Mesendoderm (in vitro differentiated cells): ENCODE results near the gene RHOD.
A peak's percentile ranks its signal among the peaks of the same experiment; 100 is the strongest.

Experiments
- DNase-seq: peaks from one replicate; pipeline ENCODE4 v3.0.0; 2013
- H2AK5ac ChIP-seq: 2 replicates; pipeline ENCODE4 v1.6.1; 2013; ENCODE audit warnings: low read length, inconsistent platforms
- H2BK120ac ChIP-seq: 2 replicates; pipeline ENCODE4 v1.6.1; 2013; ENCODE audit warnings: low read depth, mild to moderate bottlenecking, low read length, moderate library complexity, mixed read lengths
- H2BK15ac ChIP-seq: replicated peaks from 2 replicates; pipeline ENCODE4 v1.6.1; 2013; ENCODE audit warnings: low read depth, mild to moderate bottlenecking, moderate library complexity
- H2BK5ac ChIP-seq: 2 replicates; pipeline ENCODE4 v1.6.1; 2013; ENCODE audit warnings: low read length, inconsistent platforms
- H3K18ac ChIP-seq: 2 replicates; pipeline ENCODE4 v1.6.1; 2013; ENCODE audit warnings: mild to moderate bottlenecking, low read length, mixed read lengths
- H3K23ac ChIP-seq: one replicate; pipeline ENCODE4 v1.6.1; 2013; ENCODE audit warnings: low read length
- H3K27ac ChIP-seq: 2 replicates; pipeline ENCODE4 v1.5.1; 2013; ENCODE audit warnings: low read depth, mild to moderate bottlenecking, inconsistent platforms, low read length, moderate library complexity
- H3K27me3 ChIP-seq: 2 replicates; pipeline ENCODE4 v1.6.1; 2013; ENCODE audit warnings: low read length, control low read depth, mild to moderate bottlenecking, inconsistent platforms; ENCODE audit not compliant: insufficient read depth, poor library complexity
- H3K36me3 ChIP-seq: 2 replicates; pipeline ENCODE4 v1.6.1; 2013; ENCODE audit warnings: low read length, inconsistent platforms; ENCODE audit not compliant: control insufficient read depth, insufficient read depth
- H3K4ac ChIP-seq: one replicate; pipeline ENCODE4 v1.6.1; 2013; ENCODE audit warnings: low read depth, mild to moderate bottlenecking, low read length, moderate library complexity
- H3K4me1 ChIP-seq: 2 replicates; pipeline ENCODE4 v1.6.1; 2013; ENCODE audit warnings: low read depth, low read length, inconsistent platforms; ENCODE audit not compliant: control insufficient read depth
- H3K4me2 ChIP-seq: 2 replicates; pipeline ENCODE4 v1.6.1; 2013; ENCODE audit warnings: low read length
- H3K4me3 ChIP-seq: 2 replicates; pipeline ENCODE4 v1.5.1; 2013; ENCODE audit warnings: mild to moderate bottlenecking, low read length
- H3K56ac ChIP-seq: one replicate; pipeline ENCODE4 v1.6.1; 2013; ENCODE audit warnings: low read length
- H3K79me1 ChIP-seq: 2 replicates; pipeline ENCODE4 v1.6.1; 2013; ENCODE audit warnings: low read length, inconsistent platforms
- H3K79me2 ChIP-seq: 2 replicates; pipeline ENCODE4 v1.6.1; 2013; ENCODE audit warnings: mild to moderate bottlenecking, low read length; ENCODE audit not compliant: control insufficient read depth, insufficient read depth
- H3K9ac ChIP-seq: 2 replicates; pipeline ENCODE4 v1.6.1; 2013; ENCODE audit warnings: low read length, inconsistent platforms
- H4K5ac ChIP-seq: one replicate; pipeline ENCODE4 v1.6.1; 2013; ENCODE audit warnings: low read length
- H4K8ac ChIP-seq: one replicate; pipeline ENCODE4 v1.6.1; 2013; ENCODE audit warnings: low read depth, mild to moderate bottlenecking, control low read depth, low read length, moderate library complexity
- WGBS: extraction: QIAGEN DNeasy Blood & Tissue Kit; methylation state at CpG from one replicate; pipeline ENCODE4 v1.1.7; 2013; ENCODE audit warnings: low lambda C conversion rate, missing lambda C conversion rate; ENCODE audit not compliant: insufficient coverage; ENCODE audit errors: extremely low coverage; 5-methylcytosine and 5-hydroxymethylcytosine counted together

RHOD gene

GRCh38 chr11:67015048-67015447, 41.6 kb upstream of the RHOD start:
- no peak overlapping the region for H3K23ac ChIP-seq
- H2AK5ac ChIP-seq: no peak overlapping the region
- no peaks in the 10 kb centered on the region for H3K79me2 ChIP-seq
- no peaks in the 10 kb centered on the region for H3K27me3 ChIP-seq
- WGBS: no CpG with 5 or more reads among the region's 8 CpGs
- H2BK120ac ChIP-seq: no peak overlapping the region
- no peak overlapping the region for H3K18ac ChIP-seq
- no peak overlapping the region for H2BK5ac ChIP-seq
- H3K56ac ChIP-seq: no peak overlapping the region
- no peak overlapping the region for H3K4me2 ChIP-seq
- H3K4me3 ChIP-seq: no peak overlapping the region
- no peak overlapping the region for H4K5ac ChIP-seq
- no peak for DNase-seq
- no peak overlapping the region for H3K4ac ChIP-seq
- no peak overlapping the region for H4K8ac ChIP-seq
- H2BK15ac ChIP-seq: no peak overlapping the region
- no peak overlapping the region for H3K9ac ChIP-seq
- H3K36me3 ChIP-seq: no peaks in the 10 kb centered on the region
- no peaks in the 10 kb centered on the region for H3K4me1 ChIP-seq
- H3K27ac ChIP-seq: no peak overlapping the region
- no peaks in the 10 kb centered on the region for H3K79me1 ChIP-seq

DNA sequence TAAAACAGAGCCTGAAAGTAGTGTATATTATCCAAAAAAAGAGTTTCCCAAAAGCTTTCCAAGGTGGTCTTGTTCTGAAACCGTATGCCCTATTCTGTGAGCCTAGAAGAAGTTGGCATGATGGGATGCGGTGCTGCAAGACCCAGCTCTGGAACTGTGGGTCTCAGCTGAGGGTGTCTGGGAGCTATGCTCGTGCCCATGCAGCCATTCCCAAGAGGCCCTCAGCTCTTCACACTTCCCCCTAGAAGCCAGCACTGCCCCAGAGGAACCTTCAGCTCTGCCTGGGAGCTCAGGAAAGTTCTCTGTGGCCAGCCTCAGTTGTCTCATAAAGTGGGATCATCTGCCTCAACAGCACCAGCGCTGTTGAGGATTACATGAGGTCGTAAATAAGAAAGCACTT, 40.1 kb upstream of the RHOD start:
- Histone ChIP-seq H4K8ac (no peak overlapping the region), H3K79me1 (no peaks in the 10 kb centered on the region), H2BK15ac (no peak overlapping the region), H3K4me3 (no peak overlapping the region), H3K27ac (no peak overlapping the region), H4K5ac (no peak overlapping the region), H3K79me2 (no peaks in the 10 kb centered on the region), H3K4me2 (no peak overlapping the region), H3K56ac (no peak overlapping the region), H3K4ac (no peak overlapping the region), H3K4me1 (no peaks in the 10 kb centered on the region), H3K18ac (no peak overlapping the region), H2AK5ac (no peak overlapping the region), H3K27me3 (no peaks in the 10 kb centered on the region), H3K9ac (no peak overlapping the region), H2BK5ac (no peak overlapping the region), H2BK120ac (no peak overlapping the region), H3K23ac (no peak overlapping the region), H3K36me3 (no peaks in the 10 kb centered on the region)
- WGBS: no CpG with 5 or more reads among the region's 5 CpGs
- DNase-seq: no peak

DNA sequence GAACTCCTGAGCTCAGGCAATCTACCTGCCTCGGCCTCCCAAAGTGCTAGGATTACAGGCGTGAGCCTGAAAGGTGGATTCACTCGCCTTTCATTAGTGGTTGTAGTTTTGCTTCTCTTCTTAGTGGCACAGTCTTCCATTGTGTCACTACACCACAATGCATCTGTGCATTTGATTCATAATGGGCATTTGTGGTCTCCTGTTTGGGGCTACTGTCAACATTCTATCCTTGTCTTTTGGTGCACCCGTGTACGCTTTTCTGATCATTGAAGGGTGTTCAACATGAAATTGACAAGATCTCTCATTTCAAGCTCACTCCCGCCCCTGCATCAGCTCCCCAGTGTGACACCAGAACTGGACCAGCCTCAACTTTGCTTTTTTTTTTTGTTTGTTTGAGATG, 35.7 kb upstream of the RHOD start:
- no CpG with 5 or more reads among the region's 6 CpGs for WGBS
- H3K27me3 ChIP-seq: peaks cover 19% of the 10 kb centered on the region
- no peaks in the 10 kb centered on the region for H3K79me1 ChIP-seq
- no peak overlapping the region for H3K4ac ChIP-seq
- H3K4me3 ChIP-seq: no peak overlapping the region
- no peaks in the 10 kb centered on the region for H3K4me1 ChIP-seq
- no peak overlapping the region for H2AK5ac ChIP-seq
- no peak overlapping the region for H2BK5ac ChIP-seq
- no peak overlapping the region for H3K56ac ChIP-seq
- no peak overlapping the region for H2BK120ac ChIP-seq
- no peak overlapping the region for H3K4me2 ChIP-seq
- DNase-seq: no peak
- H4K5ac ChIP-seq: no peak overlapping the region
- H3K79me2 ChIP-seq: no peaks in the 10 kb centered on the region
- H2BK15ac ChIP-seq: no peak overlapping the region
- no peak overlapping the region for H4K8ac ChIP-seq
- H3K36me3 ChIP-seq: no peaks in the 10 kb centered on the region
- no peak overlapping the region for H3K18ac ChIP-seq
- H3K9ac ChIP-seq: no peak overlapping the region
- no peak overlapping the region for H3K27ac ChIP-seq
- H3K23ac ChIP-seq: no peak overlapping the region

- Histone ChIP-seq H2BK5ac (no peak overlapping the region), H3K56ac (no peak overlapping the region), H2BK120ac (no peak overlapping the region), H3K4ac (no peak overlapping the region), H4K5ac (no peak overlapping the region), H2AK5ac (no peak overlapping the region), H3K36me3 (no peaks in the 10 kb centered on the region), H3K23ac (no peak overlapping the region), H3K79me2 (no peaks in the 10 kb centered on the region), H3K27me3 (peaks cover 19% of the 10 kb centered on the region), H3K9ac (no peak overlapping the region), H3K4me1 (no peaks in the 10 kb centered on the region), H3K18ac (no peak overlapping the region), H2BK15ac (no peak overlapping the region), H4K8ac (no peak overlapping the region), H3K27ac (no peak overlapping the region), H3K4me3 (no peak overlapping the region), H3K79me1 (no peaks in the 10 kb centered on the region), H3K4me2 (no peak overlapping the region)
- no peak for DNase-seq
- WGBS: no CpG with 5 or more reads among the region's 20 CpGs
These were observed 34.2 kb upstream of the RHOD start for GRCh38 chr11:67022341-67022933.

DNA sequence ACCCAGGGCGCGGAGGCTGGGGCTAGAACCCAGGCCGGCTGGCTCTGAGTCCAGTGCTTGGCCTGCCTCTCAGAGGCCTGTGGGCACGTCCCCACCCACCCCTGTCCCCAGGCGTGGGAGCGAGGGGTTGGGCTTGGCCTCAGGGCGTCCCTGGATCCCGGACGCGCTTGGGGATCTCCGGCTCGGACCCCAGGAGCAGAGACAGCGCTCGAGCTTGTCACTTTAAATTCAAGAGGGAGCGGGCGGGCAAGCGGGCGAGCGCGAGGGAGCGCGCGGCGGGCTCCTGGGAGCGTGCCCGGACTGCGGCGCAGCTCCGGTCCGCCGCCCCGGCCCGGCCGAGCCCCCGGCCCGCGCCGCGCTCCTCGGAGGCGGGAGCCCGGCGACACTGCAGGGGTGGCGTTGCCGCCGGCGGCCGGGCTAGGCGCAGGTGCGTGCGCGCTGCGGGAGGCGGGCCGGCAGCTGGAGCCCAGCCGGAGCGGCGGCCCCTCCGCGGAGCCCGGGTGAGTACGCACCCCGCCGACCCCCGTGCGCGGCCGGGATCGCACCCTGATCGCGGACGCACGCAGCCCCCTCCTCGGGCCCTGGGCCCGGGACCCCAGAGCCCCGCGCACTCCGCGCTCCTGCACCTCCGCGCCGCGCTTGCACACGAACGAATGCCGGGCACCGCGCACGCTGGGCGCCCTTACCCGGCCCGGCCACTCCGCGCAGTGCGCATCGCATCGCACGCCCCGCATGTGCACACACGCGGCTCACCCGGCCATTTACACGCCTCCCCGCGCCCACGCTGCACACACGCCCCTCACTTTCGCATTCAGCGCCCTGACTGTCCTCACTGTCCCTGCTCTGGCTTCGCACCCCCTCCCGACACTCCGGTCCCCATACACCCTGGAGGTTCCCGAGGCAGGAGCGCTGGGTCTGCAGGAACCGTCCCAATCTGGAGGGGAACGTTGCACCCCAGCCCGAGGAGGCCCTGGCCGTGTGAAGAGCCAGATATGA, 33.4 kb upstream of the RHOD start, which contains the start of gene SYT12:
TSS of gene SYT12 (plus strand) at position 174 of the 996 bp plus-strand sequence. CDS start 7,011 bp downstream, outside the sequence.
- Histone ChIP-seq H2BK120ac (no peak within 1 kb of the TSS), H3K4me2 (peak within 1 kb of the TSS; percentile 2), H3K27ac (no peak within 1 kb of the TSS), H3K9ac (no peak within 1 kb of the TSS), H3K27me3 (peaks cover 19% of the 10 kb centered on the region), H2BK15ac (no peak within 1 kb of the TSS), H4K5ac (no peak within 1 kb of the TSS), H3K79me2 (no peaks in the 10 kb centered on the region), H3K23ac (no peak within 1 kb of the TSS), H3K79me1 (no peaks in the 10 kb centered on the region), H3K4ac (no peak within 1 kb of the TSS), H2BK5ac (no peak within 1 kb of the TSS), H3K18ac (no peak within 1 kb of the TSS), H3K36me3 (no peaks in the 10 kb centered on the region), H3K4me3 (no peak within 1 kb of the TSS), H4K8ac (no peak within 1 kb of the TSS), H3K4me1 (no peaks in the 10 kb centered on the region), H3K56ac (peak within 1 kb of the TSS; percentile 34), H2AK5ac (no peak within 1 kb of the TSS)
- no peak for DNase-seq
- no CpG with 5 or more reads among the region's 118 CpGs for WGBS
